ENCODE data around the gene QRICH2.
"Not testable (repeated sequence)": the region's sequence is repeated elsewhere in the genome, so short reads cannot be mapped to it uniquely, and the experiment has no call there.

QRICH2 gene

GRCh38 chr17:76238847-76239537, 69.1 kb downstream of the QRICH2 start:
- no peak overlapping the region for H3K4me3 ChIP-seq (ENCODE audit: low read length)
- H3K27me3 ChIP-seq (ENCODE audit: insufficient read depth, low read length), result peaks cover 68% of the 10 kb centered on the region
- no peak overlapping the region for H3K27ac ChIP-seq (ENCODE audit: low read length)

GRCh38 chr17:76237859-76238313, 70.2 kb downstream of the QRICH2 start:
- H3K9ac ChIP-seq (ENCODE audit: low read depth, low read length), result no peak overlapping the region
- no peak overlapping the region for H3K27ac ChIP-seq (ENCODE audit: low read length)
- H3K9me3 ChIP-seq (ENCODE audit: insufficient read depth, low read depth, low read length), result no peaks in the 10 kb centered on the region
- H3K4me3 ChIP-seq (ENCODE audit: low read length), result no peak overlapping the region
- peaks cover 57% of the 10 kb centered on the region for H3K27me3 ChIP-seq (ENCODE audit: insufficient read depth, low read length)
- H3K4me1 ChIP-seq (ENCODE audit: insufficient read depth, low read length), result peaks cover 3% of the 10 kb centered on the region; the same call in 1 of the 2 replicates
- no peaks in the 10 kb centered on the region for H3K36me3 ChIP-seq (ENCODE audit: insufficient read depth, low read depth, low read length)

More at GRCh38 chr17:76238847-76239537, 69.1 kb downstream of the QRICH2 start:
- Histone ChIP-seq H3K9me3 (ENCODE audit: insufficient read depth, low read depth, low read length) (no peaks in the 10 kb centered on the region), H3K36me3 (ENCODE audit: insufficient read depth, low read depth, low read length) (no peaks in the 10 kb centered on the region), H3K9ac (ENCODE audit: low read depth, low read length) (no peak overlapping the region), H3K4me1 (ENCODE audit: insufficient read depth, low read length) (peaks cover 3% of the 10 kb centered on the region; the same call in 1 of the 2 replicates)

GRCh38 chr17:76236603-76237002, 71.5 kb downstream of the QRICH2 start:
- no peaks in the 10 kb centered on the region for H3K9me3 ChIP-seq (ENCODE audit: insufficient read depth, low read depth, low read length)
- peaks cover 44% of the 10 kb centered on the region for H3K27me3 ChIP-seq (ENCODE audit: insufficient read depth, low read length)
- no peak overlapping the region for H3K27ac ChIP-seq (ENCODE audit: low read length)
- H3K4me3 ChIP-seq (ENCODE audit: low read length), result no peak overlapping the region
- peaks cover 3% of the 10 kb centered on the region; the same call in 1 of the 2 replicates for H3K4me1 ChIP-seq (ENCODE audit: insufficient read depth, low read length)
- no peak overlapping the region for H3K9ac ChIP-seq (ENCODE audit: low read depth, low read length)
- H3K36me3 ChIP-seq (ENCODE audit: insufficient read depth, low read depth, low read length), result no peaks in the 10 kb centered on the region

DNA sequence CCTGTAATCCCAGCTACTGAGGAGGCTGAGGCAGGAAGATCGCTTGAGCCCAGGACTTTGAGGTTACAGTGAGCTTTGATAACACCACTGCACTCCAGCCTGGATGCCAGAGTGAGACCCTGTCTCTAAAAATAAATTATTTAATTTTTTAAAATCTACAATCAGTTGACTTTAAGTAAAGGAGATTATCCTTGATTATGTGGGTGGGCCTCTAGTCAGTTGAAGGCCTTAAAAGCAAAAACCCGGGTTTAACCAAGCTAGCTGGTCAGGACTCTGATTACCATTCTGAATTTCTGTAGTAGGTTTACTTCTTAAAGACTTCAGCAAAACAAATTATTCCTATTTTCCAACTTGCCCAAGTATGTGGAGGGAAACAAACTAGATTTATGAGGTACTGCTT, 72.2 kb downstream of the QRICH2 start:
- Histone ChIP-seq H3K4me1 (ENCODE audit: insufficient read depth, low read length) (no peaks in the 10 kb centered on the region), H3K27me3 (ENCODE audit: insufficient read depth, low read length) (peaks cover 37% of the 10 kb centered on the region), H3K36me3 (ENCODE audit: insufficient read depth, low read depth, low read length) (no peaks in the 10 kb centered on the region), H3K9me3 (ENCODE audit: insufficient read depth, low read depth, low read length) (no peaks in the 10 kb centered on the region), H3K4me3 (ENCODE audit: low read length) (no peak overlapping the region), H3K27ac (ENCODE audit: low read length) (no peak overlapping the region), H3K9ac (ENCODE audit: low read depth, low read length) (no peak overlapping the region)

GRCh38 chr17:76234354-76234679, 73.8 kb downstream of the QRICH2 start:
- Histone ChIP-seq H3K27ac (ENCODE audit: low read length) (no peak overlapping the region), H3K9me3 (ENCODE audit: insufficient read depth, low read depth, low read length) (no peaks in the 10 kb centered on the region), H3K4me1 (ENCODE audit: insufficient read depth, low read length) (no peaks in the 10 kb centered on the region), H3K4me3 (ENCODE audit: low read length) (no peak overlapping the region), H3K27me3 (ENCODE audit: insufficient read depth, low read length) (peaks cover 27% of the 10 kb centered on the region), H3K36me3 (ENCODE audit: insufficient read depth, low read depth, low read length) (no peaks in the 10 kb centered on the region), H3K9ac (ENCODE audit: low read depth, low read length) (no peak overlapping the region)

DNA sequence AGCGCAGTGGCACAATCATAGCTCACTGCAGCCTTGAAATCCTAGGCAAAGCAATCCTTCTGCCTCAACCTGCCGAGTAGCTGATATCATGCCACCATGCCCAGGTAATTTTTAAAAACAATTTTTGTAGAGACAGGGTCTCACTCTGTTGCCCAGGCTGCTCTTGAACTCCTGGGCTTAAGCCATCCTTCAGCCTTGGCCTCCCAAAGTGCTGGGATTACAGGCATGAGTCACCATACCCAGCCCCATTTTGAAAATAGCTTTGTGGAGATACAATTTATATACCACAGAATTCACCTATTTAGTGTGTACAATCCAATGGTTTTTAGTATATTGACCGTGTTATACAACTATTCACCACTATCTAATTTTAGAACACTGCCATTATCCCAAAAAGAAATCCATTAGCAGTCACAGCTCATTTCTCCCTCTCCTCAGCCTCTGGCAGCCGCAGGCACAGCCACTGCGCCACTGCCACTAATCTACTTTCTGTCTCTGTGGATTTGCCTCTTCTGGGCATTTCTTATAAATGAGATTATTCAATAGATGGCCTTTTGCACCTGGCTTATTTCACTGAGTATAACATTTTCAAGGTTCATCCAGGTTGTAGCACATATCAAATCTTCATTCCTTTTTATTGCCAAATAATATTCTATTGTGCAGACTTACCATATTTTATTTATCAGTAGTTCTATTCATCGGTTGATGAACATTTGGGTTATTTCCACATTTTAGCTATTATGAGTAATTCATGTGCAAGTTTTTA, 74.3 kb downstream of the QRICH2 start:
- peaks cover 21% of the 10 kb centered on the region for H3K27me3 ChIP-seq (ENCODE audit: insufficient read depth, low read length)
- no peaks in the 10 kb centered on the region for H3K4me1 ChIP-seq (ENCODE audit: insufficient read depth, low read length)
- no peak overlapping the region for H3K9ac ChIP-seq (ENCODE audit: low read depth, low read length)
- no peak overlapping the region for H3K27ac ChIP-seq (ENCODE audit: low read length)
- H3K9me3 ChIP-seq (ENCODE audit: insufficient read depth, low read depth, low read length), result no peaks in the 10 kb centered on the region
- H3K36me3 ChIP-seq (ENCODE audit: insufficient read depth, low read depth, low read length), result no peaks in the 10 kb centered on the region
- H3K4me3 ChIP-seq (ENCODE audit: low read length), result no peak overlapping the region

DNA sequence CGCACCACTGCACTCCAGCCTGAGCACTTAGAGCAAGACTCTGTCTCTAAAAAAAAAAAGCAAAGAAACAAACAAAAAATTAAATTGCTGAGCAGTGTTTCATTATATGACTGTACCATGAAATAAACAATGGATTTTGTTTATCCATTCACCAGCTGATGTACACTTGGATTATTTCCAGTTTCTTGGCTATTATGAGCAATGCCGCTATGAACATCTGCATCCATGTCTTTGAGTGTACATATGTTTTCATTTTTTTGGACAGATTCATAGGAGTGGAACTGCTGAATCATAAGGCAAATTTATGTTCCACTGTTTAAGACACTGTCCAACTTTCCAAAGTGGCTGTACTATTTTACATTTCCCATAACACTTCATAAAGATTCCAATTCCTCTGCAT, 75.7 kb downstream of the QRICH2 start:
- no peak overlapping the region for H3K4me3 ChIP-seq (ENCODE audit: low read length)
- no peaks in the 10 kb centered on the region for H3K36me3 ChIP-seq (ENCODE audit: insufficient read depth, low read depth, low read length)
- H3K27ac ChIP-seq (ENCODE audit: low read length), result no peak overlapping the region

GRCh38 chr17:76226749-76227148, 81.3 kb downstream of the QRICH2 start:
- H3K27me3 ChIP-seq (ENCODE audit: insufficient read depth, low read length); H3K4me1 ChIP-seq (ENCODE audit: insufficient read depth, low read length); H3K4me3 ChIP-seq (ENCODE audit: low read length); H3K9ac ChIP-seq (ENCODE audit: low read depth, low read length); H3K27ac ChIP-seq (ENCODE audit: low read length); H3K9me3 ChIP-seq (ENCODE audit: insufficient read depth, low read depth, low read length); H3K36me3 ChIP-seq (ENCODE audit: insufficient read depth, low read depth, low read length): not testable (repeated sequence)

More for the DNA sequence above, 75.7 kb downstream of the QRICH2 start:
- H3K27me3 ChIP-seq (ENCODE audit: insufficient read depth, low read length), result peaks cover 7% of the 10 kb centered on the region
- H3K9me3 ChIP-seq (ENCODE audit: insufficient read depth, low read depth, low read length), result no peaks in the 10 kb centered on the region
- no peaks in the 10 kb centered on the region for H3K4me1 ChIP-seq (ENCODE audit: insufficient read depth, low read length)
- H3K9ac ChIP-seq (ENCODE audit: low read depth, low read length), result no peak overlapping the region

GRCh38 chr17:76225373-76226086, 82.5 kb downstream of the QRICH2 start:
- H3K9ac ChIP-seq (ENCODE audit: low read depth, low read length); H3K27ac ChIP-seq (ENCODE audit: low read length); H3K4me3 ChIP-seq (ENCODE audit: low read length); H3K9me3 ChIP-seq (ENCODE audit: insufficient read depth, low read depth, low read length); H3K36me3 ChIP-seq (ENCODE audit: insufficient read depth, low read depth, low read length); H3K4me1 ChIP-seq (ENCODE audit: insufficient read depth, low read length); H3K27me3 ChIP-seq (ENCODE audit: insufficient read depth, low read length): not testable (repeated sequence)

Measured in iPS-20b (cell line).